ENCODE results near the gene KCNK7. TPM values are rescaled to one million over a fixed set of nuclear protein-coding genes. Genes with fewer than 3 reads are reported as not detected.

The KCNK7 gene
- total RNA-seq, 1 experiment from 2014 or later = 1.8 TPM

DNA sequence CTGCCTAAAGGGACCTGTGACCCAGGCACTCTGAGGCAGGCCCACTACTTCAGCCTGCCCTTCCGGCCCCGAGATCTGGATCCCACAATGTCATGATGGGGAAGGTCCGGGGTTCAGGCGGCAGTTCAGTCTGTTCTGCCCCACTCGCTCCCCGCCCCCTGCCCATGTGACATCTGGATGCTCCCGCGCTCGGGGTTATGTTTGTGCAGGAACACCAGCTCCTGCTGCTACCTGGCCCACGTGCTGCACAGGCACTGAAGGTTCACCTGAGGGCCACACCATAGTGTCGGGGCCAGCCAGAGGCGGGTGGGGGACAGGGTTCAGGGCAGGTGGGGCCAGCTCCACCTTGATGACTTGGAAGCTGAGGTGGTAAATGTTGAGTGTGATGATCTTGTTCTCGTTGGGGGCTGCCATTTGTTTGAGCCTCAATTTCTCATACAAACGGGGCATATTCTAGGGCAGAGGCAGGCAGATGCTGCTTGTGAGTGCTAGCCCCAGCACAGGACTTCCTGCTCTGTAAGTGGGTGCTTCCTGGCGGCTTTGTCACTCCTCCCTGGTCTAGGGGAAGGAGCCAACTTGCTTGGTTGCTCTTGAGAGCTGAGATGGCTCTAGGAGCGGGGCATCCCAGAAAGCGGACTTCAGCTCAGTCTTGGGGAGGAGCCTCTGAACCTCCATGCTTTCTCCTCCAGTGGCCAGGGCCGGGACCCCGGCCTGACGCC is 37.9 kb upstream of the KCNK7 start:
- no peak overlapping the region for H3K4me2 ChIP-seq (ENCODE audit: insufficient read depth, insufficient read length, low read length)
- no peaks in the 10 kb centered on the region for H3K79me1 ChIP-seq (ENCODE audit: insufficient read depth, low read depth, low read length, poor library complexity, severe bottlenecking)
- H3K27me3 Mint-ChIP-seq (ENCODE audit: low read depth) = no peaks in the 10 kb centered on the region
- peaks cover 5% of the 10 kb centered on the region for H3K23me2 ChIP-seq (ENCODE audit: insufficient read length, low read depth, low read length, poor library complexity, severe bottlenecking)
- no peak overlapping the region for H3K4me3 Mint-ChIP-seq
- H2BK15ac ChIP-seq (ENCODE audit: low read depth, low read length) = no peak overlapping the region
- no peak for DNase-seq
- no peak overlapping the region for H3K56ac ChIP-seq (ENCODE audit: insufficient read length, low read depth, low read length)
- no peak overlapping the region for H3K23ac ChIP-seq (ENCODE audit: insufficient read length, low read depth, low read length)
- no peak overlapping the region for H4K8ac ChIP-seq (replicated peaks; ENCODE audit: insufficient read length, low read depth, low read length)
- H3K27ac ChIP-seq (ENCODE audit: insufficient read length, low read depth, low read length) = no peak overlapping the region
- no peak overlapping the region for H4K5ac ChIP-seq (ENCODE audit: insufficient read length, low read depth, low read length)
- H3K27ac Mint-ChIP-seq = no peak overlapping the region
- H3K4me1 Mint-ChIP-seq = peaks cover 12 to 13% of the 10 kb centered on the region in 2 experiments
- H2BK12ac ChIP-seq (ENCODE audit: insufficient read length, low read depth, low read length) = no peak overlapping the region
- H4K91ac ChIP-seq (ENCODE audit: insufficient read length, low read depth, low read length) = no peak overlapping the region
- H3K14ac ChIP-seq (ENCODE audit: insufficient read depth, low read length) = no peak overlapping the region
- H3K9me3 Mint-ChIP-seq = no peaks in the 10 kb centered on the region
- WGBS (ENCODE audit: extremely low coverage, insufficient read length, low lambda C conversion rate) = no CpG with 5 or more reads among the region's 20 CpGs
- no peak overlapping the region for H2BK20ac ChIP-seq (ENCODE audit: low read depth, low read length, poor library complexity, severe bottlenecking)
- no peaks in the 10 kb centered on the region for H4K20me1 ChIP-seq (ENCODE audit: control insufficient read depth, insufficient read depth, insufficient read length)
- no peak overlapping the region for H2AK5ac ChIP-seq (ENCODE audit: insufficient read length, low read length)
- H2BK120ac ChIP-seq (ENCODE audit: low read depth, low read length, poor library complexity, severe bottlenecking) = no peak overlapping the region
- no peak overlapping the region for H3K9ac ChIP-seq (ENCODE audit: extremely low read depth, insufficient read length, low read length)
- H3K27me3 ChIP-seq (ENCODE audit: insufficient read depth, low read length) = no peaks in the 10 kb centered on the region
- no peaks in the 10 kb centered on the region for H3K9me3 ChIP-seq (ENCODE audit: control insufficient read depth, low read depth, low read length)
- no peak overlapping the region for H2AFZ ChIP-seq (ENCODE audit: low read length)
- TF ChIP-seq, protein P1, sequence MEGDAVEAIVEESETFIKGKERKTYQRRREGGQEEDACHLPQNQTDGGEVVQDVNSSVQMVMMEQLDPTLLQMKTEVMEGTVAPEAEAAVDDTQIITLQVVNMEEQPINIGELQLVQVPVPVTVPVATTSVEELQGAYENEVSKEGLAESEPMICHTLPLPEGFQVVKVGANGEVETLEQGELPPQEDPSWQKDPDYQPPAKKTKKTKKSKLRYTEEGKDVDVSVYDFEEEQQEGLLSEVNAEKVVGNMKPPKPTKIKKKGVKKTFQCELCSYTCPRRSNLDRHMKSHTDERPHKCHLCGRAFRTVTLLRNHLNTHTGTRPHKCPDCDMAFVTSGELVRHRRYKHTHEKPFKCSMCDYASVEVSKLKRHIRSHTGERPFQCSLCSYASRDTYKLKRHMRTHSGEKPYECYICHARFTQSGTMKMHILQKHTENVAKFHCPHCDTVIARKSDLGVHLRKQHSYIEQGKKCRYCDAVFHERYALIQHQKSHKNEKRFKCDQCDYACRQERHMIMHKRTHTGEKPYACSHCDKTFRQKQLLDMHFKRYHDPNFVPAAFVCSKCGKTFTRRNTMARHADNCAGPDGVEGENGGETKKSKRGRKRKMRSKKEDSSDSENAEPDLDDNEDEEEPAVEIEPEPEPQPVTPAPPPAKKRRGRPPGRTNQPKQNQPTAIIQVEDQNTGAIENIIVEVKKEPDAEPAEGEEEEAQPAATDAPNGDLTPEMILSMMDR (conservative IDR thresholded peaks at IDR 0.05) = no peak
- H3K79me2 ChIP-seq (ENCODE audit: insufficient read depth, low read length) = no peaks in the 10 kb centered on the region
- H3T11ph ChIP-seq (ENCODE audit: low read length) = no peak overlapping the region
- no peak overlapping the region for H3K18ac ChIP-seq (ENCODE audit: insufficient read length, low read depth, low read length)
- H3K36me3 Mint-ChIP-seq (ENCODE audit: insufficient read depth in 1 of 3, low read depth in 3 of 3) = peaks cover 20 to 49% (median 45%) of the 10 kb centered on the region in 3 experiments; a peak in 6 of 7 replicates
- no peaks in the 10 kb centered on the region; the same call in 1 of the 2 replicates for H3K4me1 ChIP-seq (ENCODE audit: insufficient read depth, low read length)
- no peak overlapping the region for H3K4ac ChIP-seq (ENCODE audit: low read depth, low read length)
- H2BK5ac ChIP-seq (ENCODE audit: insufficient read length, low read length) = no peak overlapping the region
